Measurements from ENCODE around the gene OR7G1. TPM values are rescaled to one million over a fixed set of nuclear protein-coding genes. Genes with fewer than 3 reads are reported as not detected.

Gene OR7G1
- not detected for total RNA-seq

- H3K27me3 ChIP-seq = no peaks in the 10 kb centered on the region
Measured at GRCh38 chr19:9115307-9115813, at the start of gene OR7G1. Gene OR7G1, minus strand, starts transcription at chr19:9115763. Its CDS starts 0 bp downstream, at chr19:9115763.

GRCh38 chr19:9165261-9165660 lies 49.7 kb upstream of the OR7G1 start:
- Histone ChIP-seq H3K4me1 (no peaks in the 10 kb centered on the region), H3K36me3 (peaks cover 44% of the 10 kb centered on the region), H3K9me3 (peaks cover 0 to 2% of the 10 kb centered on the region in 2 donors), H3K27me3 (no peaks in the 10 kb centered on the region), H3K4me3 (no peak overlapping the region), H3K27ac (no peak overlapping the region)
- DNase-seq (ENCODE audit: low spot score) = no peak
- no peak for TF ChIP-seq CTCF (IDR thresholded peaks at IDR 0.05)

More at GRCh38 chr19:9115307-9115813, at the start of gene OR7G1:
- no peak within 1 kb of the TSS for H3K27ac ChIP-seq
- no peaks in the 10 kb centered on the region for H3K9me3 ChIP-seq
- TF ChIP-seq CTCF (IDR thresholded peaks at IDR 0.05) = no peak
- H3K36me3 ChIP-seq = no peaks in the 10 kb centered on the region
- H3K4me1 ChIP-seq = no peaks in the 10 kb centered on the region
- DNase-seq (ENCODE audit: low spot score) = no peak
- no peak within 1 kb of the TSS for H3K4me3 ChIP-seq

- H3K4me1 ChIP-seq = no peaks in the 10 kb centered on the region
- H3K36me3 ChIP-seq = peaks cover 82% of the 10 kb centered on the region
- H3K27ac ChIP-seq = no peak overlapping the region
- TF ChIP-seq CTCF (IDR thresholded peaks at IDR 0.05) = no peak
- H3K27me3 ChIP-seq = no peaks in the 10 kb centered on the region
- H3K4me3 ChIP-seq = no peak overlapping the region
- peaks cover 0 to 4% of the 10 kb centered on the region in 2 donors for H3K9me3 ChIP-seq
- DNase-seq (ENCODE audit: low spot score) = no peak
Measured at GRCh38 chr19:9161427-9161826, 45.9 kb upstream of the OR7G1 start.

- no peak for TF ChIP-seq CTCF (IDR thresholded peaks at IDR 0.05)
- H3K27me3 ChIP-seq = no peaks in the 10 kb centered on the region
- H3K36me3 ChIP-seq = peaks cover 90% of the 10 kb centered on the region
- H3K27ac ChIP-seq = no peak overlapping the region
- no peak for DNase-seq (ENCODE audit: low spot score)
- H3K4me1 ChIP-seq = no peaks in the 10 kb centered on the region
- peaks cover 0 to 11% of the 10 kb centered on the region in 2 donors for H3K9me3 ChIP-seq
- H3K4me3 ChIP-seq = no peak overlapping the region
Measured at GRCh38 chr19:9159891-9160290, 44.3 kb upstream of the OR7G1 start.

- Histone ChIP-seq H3K27me3 (no peaks in the 10 kb centered on the region), H3K9me3 (peaks cover 0 to 12% of the 10 kb centered on the region in 2 donors), H3K36me3 (peaks cover 66% of the 10 kb centered on the region), H3K4me3 (no peak overlapping the region), H3K4me1 (no peaks in the 10 kb centered on the region), H3K27ac (no peak overlapping the region)
- DNase-seq (ENCODE audit: low spot score) = no peak
- TF ChIP-seq CTCF (IDR thresholded peaks at IDR 0.05) = no peak
Measured at GRCh38 chr19:9156304-9156703, 40.7 kb upstream of the OR7G1 start.

- peaks cover 0 to 12% of the 10 kb centered on the region in 2 donors for H3K9me3 ChIP-seq
- TF ChIP-seq CTCF (IDR thresholded peaks at IDR 0.05) = no peak
Measured at GRCh38 chr19:9155591-9155990, 40.0 kb upstream of the OR7G1 start.

More at GRCh38 chr19:9155591-9155990, 40.0 kb upstream of the OR7G1 start:
- Histone ChIP-seq H3K4me1 (no peaks in the 10 kb centered on the region), H3K4me3 (no peak overlapping the region), H3K27ac (no peak overlapping the region), H3K27me3 (no peaks in the 10 kb centered on the region), H3K36me3 (peaks cover 59% of the 10 kb centered on the region)
- DNase-seq (ENCODE audit: low spot score) = no peak
